DMS79 (cell line): ENCODE data around the gene KCNMB3.

ENCODE experiments used
- DNase-seq: peaks from one replicate; lab custom pipeline; 2025; lab: John Stamatoyannopoulos, UW

KCNMB3 gene

DNA sequence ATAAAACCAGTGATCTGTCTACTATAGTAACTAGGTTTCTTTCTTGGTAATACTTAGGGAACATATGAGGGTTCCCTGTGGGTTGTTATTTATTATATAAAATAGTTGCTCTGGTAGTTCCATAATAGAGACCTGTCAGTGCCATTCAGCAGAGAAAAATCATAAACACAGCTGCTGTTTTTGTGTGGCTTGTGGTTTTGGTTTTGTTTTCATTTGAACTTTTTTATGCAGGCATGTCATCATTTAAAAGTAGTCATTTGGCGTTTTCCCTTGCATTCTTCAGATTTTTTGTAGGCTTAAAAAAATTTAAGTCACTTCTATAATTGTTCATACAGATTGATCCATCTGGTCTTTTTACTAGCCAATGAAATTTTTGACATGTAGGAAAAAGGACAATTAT lies 54.8 kb downstream of the KCNMB3 start:
- no peak for DNase-seq

DNA sequence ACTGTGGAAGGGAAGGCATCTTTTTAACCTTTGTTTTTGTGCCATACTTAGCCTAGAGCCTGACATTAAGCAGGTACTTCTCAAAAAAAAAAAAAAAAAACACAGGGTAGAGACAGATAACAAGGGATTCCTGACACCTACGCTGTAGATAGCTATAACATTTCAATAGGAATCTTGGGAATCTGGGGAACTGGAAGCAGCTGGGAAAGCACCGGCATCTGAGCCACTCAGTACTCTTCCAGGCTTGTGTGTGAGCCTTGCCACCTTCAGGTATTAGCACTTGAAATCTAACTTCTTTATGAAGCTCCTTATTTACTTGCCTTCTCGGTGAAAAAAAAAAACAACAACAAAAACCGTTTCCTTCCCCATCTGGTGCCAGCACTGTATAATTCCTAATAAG lies 56.0 kb downstream of the KCNMB3 start:
- DNase-seq = no peak
